Gastrocnemius medialis (tissue), 4 donors: Measurements from ENCODE around the gene SHROOM3. TPM values are rescaled to one million over a fixed set of nuclear protein-coding genes. Genes with fewer than 3 reads are reported as not detected.
A peak's percentile ranks its signal among the peaks of the same experiment; 100 is the strongest.
"Not testable (repeated sequence)": the region's sequence is repeated elsewhere in the genome, so short reads cannot be mapped to it uniquely, and the experiment has no call there.

Experiments used
- ATAC-seq, 2 donors: fragments of 150-250 bp; one replicate each; pipeline ENCODE4 v1.9.1; 2016
- DNase-seq, 2 donors: peaks; one replicate each; pipeline ENCODE4 v3.0.0-alpha.2; 2019
- H3K27ac ChIP-seq, 4 donors: fragments of 200-600 bp; sonication (generic); 1 replicate in 1 of 4; 2 replicates in 3 of 4; pipeline ENCODE4 v1.5.1; 2016 to 2018; ENCODE audit warnings: mild to moderate bottlenecking in 2 of 4, moderate library complexity in 1 of 4
- H3K27me3 ChIP-seq, 3 donors: fragments of 200-600 bp; sonication (generic) in 2 of 3; 1 replicate in 1 of 3; 2 replicates in 2 of 3; pipeline versions ENCODE4 v1.5.1 to v1.6.0; 2016 to 2019; ENCODE audit warnings: mild to moderate bottlenecking in 1 of 3, moderate library complexity in 1 of 3
- H3K36me3 ChIP-seq, 2 donors: fragments of 200-600 bp; sonication (generic) in 1 of 2; one replicate each; pipeline ENCODE4 v1.5.1; 2017 to 2018
- H3K4me1 ChIP-seq, 2 donors: fragments of 200-600 bp; sonication (generic) in 1 of 2; one replicate each; pipeline ENCODE4 v1.5.1; 2016 to 2017; ENCODE audit warnings: mild to moderate bottlenecking in 2 of 2
- H3K4me3 ChIP-seq, 4 donors: fragments of 200-600 bp; sonication (generic) in 3 of 4; 1 replicate in 1 of 4; 2 replicates in 3 of 4; pipeline ENCODE4 v1.5.1; 2016 to 2019; ENCODE audit warnings: mild to moderate bottlenecking in 2 of 4
- H3K9me3 ChIP-seq, 3 donors: fragments of 200-600 bp; sonication (generic) in 2 of 3; 1 replicate in 1 of 3; 2 replicates in 2 of 3; pipeline ENCODE4 v1.5.1; 2016 to 2019
- POLR2A ChIP-seq, 2 donors: fragments of 450-650 bp; IDR thresholded peaks; one replicate each; pipeline ENCODE4 v1.6.1; 2017; ENCODE audit warnings: antibody characterized with exemption in 2 of 2, mild to moderate bottlenecking in 2 of 2, moderate library complexity in 2 of 2
- in situ Hi-C, 4 donors: fragments of 200-750 bp; cut with MboI; loops; one replicate each; pipeline versions ENCODE4 v1.15.0 to v1.8.0; 2017; ENCODE audit warnings: low sequenced_read_pairs in 4 of 4
- intact Hi-C: fragments of 100-400 bp; cut with DNase I; formaldehyde crosslinking; loops from one replicate; pipeline ENCODE4 v1.15.1; 2023; ENCODE audit warnings: low total_unique reads
- total RNA-seq, 4 donors: library from RNA; depleted of rRNA; stranded (reverse); fragments of >200 nt; gene quantifications; one replicate each; pipeline versions ENCODE4 v1.1.0 to v1.2.3, GENCODE V29; 2016
- TF ChIP-seq, protein P1 (sequence below), 5 experiments: fragments of 450-650 bp in 3 of 5; fragments of 200-600 bp in 2 of 5; sonication (generic) in 2 of 5; IDR thresholded peaks in 4 of 5; conservative IDR thresholded peaks in 1 of 5; 1 replicate in 4 of 5; 2 replicates in 1 of 5; pipeline ENCODE4 v1.5.1; 2016 to 2019; ENCODE audit warnings: antibody characterized with exemption in 5 of 5, mild to moderate bottlenecking in 3 of 5, moderate library complexity in 3 of 5

SHROOM3 gene
- total RNA-seq, 4 donors from 2014 or later, result 0.20 to 1.7 (median 0.98) TPM

DNA sequence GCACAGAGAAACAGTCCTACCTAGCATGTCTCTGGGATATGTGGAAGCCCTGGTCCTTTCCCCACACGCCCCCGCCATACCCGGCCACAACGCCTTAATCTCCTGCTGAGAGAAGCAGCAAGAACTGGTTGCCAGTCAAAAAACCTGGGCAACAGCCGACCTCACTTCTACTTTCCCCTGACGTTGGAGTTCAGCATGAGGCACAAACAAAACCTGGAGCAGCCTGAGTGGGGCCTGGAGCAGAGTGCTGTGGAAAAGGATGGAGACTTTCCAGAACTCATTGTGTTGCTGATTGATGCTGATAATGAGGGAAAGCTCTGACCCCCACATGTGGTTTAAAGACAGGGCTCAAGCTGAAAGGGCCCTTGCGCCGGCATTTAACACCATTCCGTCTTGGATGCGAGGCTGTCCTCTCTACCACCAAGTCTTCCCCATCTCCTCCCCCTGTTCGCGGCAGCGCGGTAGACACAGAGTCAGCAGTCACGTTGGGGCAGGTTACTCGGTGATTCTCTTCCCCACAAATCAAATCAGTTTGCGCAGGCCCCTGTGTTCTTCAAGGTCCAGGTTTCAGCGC, 14.8 kb upstream of the SHROOM3 start:
- in situ Hi-C loops, result loop anchor here in 1 of 4 donors (10.0 kb wide), 1 partner anchor 85 kb away; no protein-coding TSS in a partner anchor
- no peaks in the 10 kb centered on the region for H3K4me1 ChIP-seq
- H3K36me3 ChIP-seq, result no peaks in the 10 kb centered on the region
- H3K9me3 ChIP-seq, result no peaks in the 10 kb centered on the region
- H3K4me3 ChIP-seq, result peak overlapping the region; percentile 50 to 67 (median 58)
- intact Hi-C loops, result no loop called here
- TF ChIP-seq, protein P1, sequence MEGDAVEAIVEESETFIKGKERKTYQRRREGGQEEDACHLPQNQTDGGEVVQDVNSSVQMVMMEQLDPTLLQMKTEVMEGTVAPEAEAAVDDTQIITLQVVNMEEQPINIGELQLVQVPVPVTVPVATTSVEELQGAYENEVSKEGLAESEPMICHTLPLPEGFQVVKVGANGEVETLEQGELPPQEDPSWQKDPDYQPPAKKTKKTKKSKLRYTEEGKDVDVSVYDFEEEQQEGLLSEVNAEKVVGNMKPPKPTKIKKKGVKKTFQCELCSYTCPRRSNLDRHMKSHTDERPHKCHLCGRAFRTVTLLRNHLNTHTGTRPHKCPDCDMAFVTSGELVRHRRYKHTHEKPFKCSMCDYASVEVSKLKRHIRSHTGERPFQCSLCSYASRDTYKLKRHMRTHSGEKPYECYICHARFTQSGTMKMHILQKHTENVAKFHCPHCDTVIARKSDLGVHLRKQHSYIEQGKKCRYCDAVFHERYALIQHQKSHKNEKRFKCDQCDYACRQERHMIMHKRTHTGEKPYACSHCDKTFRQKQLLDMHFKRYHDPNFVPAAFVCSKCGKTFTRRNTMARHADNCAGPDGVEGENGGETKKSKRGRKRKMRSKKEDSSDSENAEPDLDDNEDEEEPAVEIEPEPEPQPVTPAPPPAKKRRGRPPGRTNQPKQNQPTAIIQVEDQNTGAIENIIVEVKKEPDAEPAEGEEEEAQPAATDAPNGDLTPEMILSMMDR (IDR thresholded peaks at IDR 0.05 in 4 of 5, conservative IDR thresholded peaks at IDR 0.05 in 1 of 5), result no peak
- TF ChIP-seq POLR2A (IDR thresholded peaks at IDR 0.05), result no peak
- H3K27me3 ChIP-seq, result no peaks in the 10 kb centered on the region
- H3K27ac ChIP-seq, result no peak overlapping the region
- DNase-seq (no peak), ATAC-seq (no peak)

DNA sequence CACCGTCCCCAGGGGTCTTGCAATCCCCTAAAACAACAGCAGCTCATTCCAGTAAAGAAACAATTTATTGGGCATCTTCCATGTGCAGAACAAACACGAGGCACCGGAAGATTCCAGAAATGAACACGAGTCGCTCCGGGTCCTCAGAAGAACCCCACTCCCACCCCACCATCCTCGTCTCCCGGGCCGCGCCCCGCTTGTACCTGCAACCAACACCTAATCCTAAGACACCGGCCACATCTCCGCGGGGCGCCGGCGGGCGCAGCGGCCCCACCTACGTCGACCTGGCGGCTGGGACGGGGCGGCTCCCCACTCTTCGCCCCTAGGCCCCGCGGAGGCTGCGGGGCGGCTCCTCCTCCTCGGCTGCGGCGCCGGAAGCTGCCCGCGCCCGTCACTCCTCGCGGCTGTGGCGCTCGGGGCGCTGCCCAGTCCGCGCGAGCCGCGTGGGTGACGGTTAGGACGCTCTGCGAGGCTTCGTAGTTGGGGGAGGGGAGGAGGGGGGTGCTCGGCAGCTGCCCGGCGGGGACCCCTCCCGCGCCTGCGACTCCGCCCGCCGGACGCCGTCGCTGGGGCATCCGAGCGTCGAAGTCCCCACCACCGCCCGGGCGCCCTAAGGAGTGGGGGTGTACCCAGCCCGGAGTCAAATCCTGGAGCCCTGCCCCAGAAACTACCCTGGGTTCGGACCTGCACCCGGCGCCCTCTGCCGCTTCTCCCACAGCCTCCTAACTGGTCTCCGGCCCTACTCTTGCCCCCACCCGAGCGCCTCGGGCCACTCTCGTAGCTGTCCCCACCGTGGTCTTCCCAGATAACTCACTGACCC, 14.1 kb upstream of the SHROOM3 start, which contains the start of gene CCDC158:
TSS of gene CCDC158 (minus strand) at position 380 of the 820 bp plus-strand sequence. CDS start 17,934 bp downstream, outside the sequence.
- peak within 1 kb of the TSS; percentile 50 to 67 (median 58) for H3K4me3 ChIP-seq
- DNase-seq (no peak), ATAC-seq (peak; percentile 36 to 58)
- in situ Hi-C loops (loop anchor here in 1 of 4 donors (10.0 kb wide), 1 partner anchor 84 kb away; no protein-coding TSS in a partner anchor), intact Hi-C loops (no loop called here)
- no peaks in the 10 kb centered on the region for H3K9me3 ChIP-seq
- H3K4me1 ChIP-seq, result no peaks in the 10 kb centered on the region
- H3K36me3 ChIP-seq, result no peaks in the 10 kb centered on the region
- no peaks in the 10 kb centered on the region for H3K27me3 ChIP-seq
- H3K27ac ChIP-seq, result no peak within 1 kb of the TSS
- TF ChIP-seq, protein P1 (IDR thresholded peaks at IDR 0.05 in 4 of 5, conservative IDR thresholded peaks at IDR 0.05 in 1 of 5), result no peak
- no peak for TF ChIP-seq POLR2A (IDR thresholded peaks at IDR 0.05)

DNA sequence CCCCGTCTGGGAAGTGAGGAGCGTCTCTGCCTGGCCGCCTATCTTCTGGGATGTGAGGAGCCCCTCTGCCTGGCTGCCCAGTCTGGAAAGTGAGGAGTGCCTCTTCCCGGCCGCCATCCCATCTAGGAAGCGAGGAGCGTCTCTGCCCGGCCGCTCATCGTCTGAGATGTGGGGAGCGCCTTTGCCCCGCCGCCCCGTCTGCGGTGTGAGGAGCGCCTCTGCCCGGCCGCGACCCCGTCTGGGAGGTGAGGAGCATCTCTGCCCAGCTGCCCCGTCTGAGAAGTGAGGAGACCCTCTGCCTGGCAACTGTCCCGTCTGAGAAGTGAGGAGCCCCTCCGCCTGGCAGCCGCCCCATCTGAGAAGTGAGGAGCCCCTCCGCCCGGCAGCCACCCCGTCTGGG, 11.9 kb upstream of the SHROOM3 start:
- not testable (repeated sequence) for H3K36me3 ChIP-seq, ATAC-seq

DNA sequence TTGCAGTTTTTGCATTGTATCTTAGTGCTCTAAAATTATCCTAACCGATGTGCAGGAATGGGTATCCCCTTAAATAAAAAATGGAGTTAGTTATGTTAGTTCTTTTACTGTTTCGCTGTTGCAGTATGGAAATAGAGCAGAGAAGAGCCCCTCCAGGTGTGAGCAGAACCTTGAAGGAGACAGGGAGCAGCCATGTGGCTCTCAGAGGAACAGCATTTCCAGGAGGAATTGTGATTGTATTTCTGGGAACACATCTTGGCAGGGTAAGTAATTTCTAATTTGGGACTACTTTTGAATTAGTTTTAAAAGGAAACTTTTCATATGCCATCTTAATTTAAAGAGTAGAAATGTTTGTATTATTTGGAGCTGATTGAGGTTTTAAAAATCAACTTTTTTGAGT, 8.8 kb upstream of the SHROOM3 start:
- no peaks in the 10 kb centered on the region for H3K36me3 ChIP-seq
- no peak overlapping the region for H3K27ac ChIP-seq
- H3K4me1 ChIP-seq, result no peaks in the 10 kb centered on the region
- in situ Hi-C loops (loop anchor here in 1 of 4 donors (10.0 kb wide), 1 partner anchor 79 kb away; no protein-coding TSS in a partner anchor), intact Hi-C loops (no loop called here)
- TF ChIP-seq, protein P1 (IDR thresholded peaks at IDR 0.05 in 4 of 5, conservative IDR thresholded peaks at IDR 0.05 in 1 of 5), result no peak
- no peak for TF ChIP-seq POLR2A (IDR thresholded peaks at IDR 0.05)
- H3K4me3 ChIP-seq, result no peak overlapping the region
- ATAC-seq, result no peak
- H3K9me3 ChIP-seq, result no peaks in the 10 kb centered on the region
- no peak for DNase-seq
- no peaks in the 10 kb centered on the region for H3K27me3 ChIP-seq

More for the DNA sequence above, 11.9 kb upstream of the SHROOM3 start:
- H3K27ac ChIP-seq, H3K4me1 ChIP-seq, DNase-seq, intact Hi-C loops, H3K27me3 ChIP-seq, H3K9me3 ChIP-seq, H3K4me3 ChIP-seq: not testable (repeated sequence)
- in situ Hi-C loops, result loop anchor here in 1 of 4 donors (10.0 kb wide), 1 partner anchor 82 kb away; no protein-coding TSS in a partner anchor

DNA sequence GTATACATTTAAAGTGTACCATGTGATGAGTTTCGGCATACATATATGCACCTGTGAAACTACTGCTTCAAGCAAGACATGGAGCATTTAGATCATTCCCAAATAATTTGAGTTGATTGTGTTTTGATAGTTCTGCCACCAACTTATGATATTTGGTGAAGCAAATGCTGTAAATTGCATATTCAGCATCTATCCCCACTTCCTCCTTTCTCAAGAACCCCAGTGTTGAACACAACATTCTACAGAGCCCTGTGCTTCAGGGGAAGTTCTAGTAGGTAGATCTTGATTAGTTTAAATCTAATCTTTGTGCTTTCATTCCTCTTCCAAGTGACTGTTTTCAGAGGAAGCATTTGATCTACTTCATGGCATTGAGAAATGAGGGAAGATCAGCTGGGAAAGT, 5.4 kb upstream of the SHROOM3 start:
- ATAC-seq (no peak), DNase-seq (no peak)
- in situ Hi-C loops, result loop anchor here in 3 of 4 donors (5.0 to 10.0 kb wide), 2 partner anchors 75 to 78 kb away; no protein-coding TSS in a partner anchor
- H3K9me3 ChIP-seq, result no peaks in the 10 kb centered on the region
- H3K27me3 ChIP-seq, result no peaks in the 10 kb centered on the region
- H3K36me3 ChIP-seq, result no peaks in the 10 kb centered on the region
- no peak overlapping the region for H3K4me3 ChIP-seq
- intact Hi-C loops, result loop anchor here (2.0 kb wide), 1 partner anchor 75 kb away; no protein-coding TSS in a partner anchor
- no peaks in the 10 kb centered on the region for H3K4me1 ChIP-seq
- TF ChIP-seq, protein P1 (IDR thresholded peaks at IDR 0.05 in 4 of 5, conservative IDR thresholded peaks at IDR 0.05 in 1 of 5), result no peak
- no peak for TF ChIP-seq POLR2A (IDR thresholded peaks at IDR 0.05)
- no peak overlapping the region for H3K27ac ChIP-seq
